GM21723 (cell line): ENCODE data around the gene NANOS1.

Source experiments
- ATAC-seq: cut with Tn5 transposase; IDR thresholded peaks from one replicate; pipeline ENCODE4 v1.9.1; 2021; ENCODE audit warnings: mild to moderate bottlenecking, moderate library complexity; ENCODE audit not compliant: unreplicated experiment

Gene NANOS1

GRCh38 chr10:119029613-119030420, at the start of gene NANOS1:
TSS of gene NANOS1 (plus strand) at chr10:119029714. CDS start at chr10:119029802, 88 bp downstream.
- peak; percentile 23 for ATAC-seq

GRCh38 chr10:118980135-118980865, 49.2 kb upstream of the NANOS1 start:
- no peak for ATAC-seq

GRCh38 chr10:118980870-118981269, 48.6 kb upstream of the NANOS1 start:
- no peak for ATAC-seq

- no peak for ATAC-seq
These were observed 47.6 kb upstream of the NANOS1 start for GRCh38 chr10:118981946-118982345.

GRCh38 chr10:118982366-118982765, 47.1 kb upstream of the NANOS1 start:
- ATAC-seq = no peak

- no peak for ATAC-seq
These were observed 46.3 kb upstream of the NANOS1 start for GRCh38 chr10:118983263-118983662.

- ATAC-seq = no peak
These were observed 43.9 kb upstream of the NANOS1 start for GRCh38 chr10:118985576-118985975.

GRCh38 chr10:118986815-118987790, 42.4 kb upstream of the NANOS1 start:
- peak; percentile 87 for ATAC-seq

- ATAC-seq = no peak
These were observed 39.2 kb upstream of the NANOS1 start for GRCh38 chr10:118990326-118990725.

GRCh38 chr10:118992496-118992895, 37.0 kb upstream of the NANOS1 start:
- no peak for ATAC-seq

- ATAC-seq = no peak
These were observed 36.3 kb upstream of the NANOS1 start for GRCh38 chr10:118993214-118993613.

- no peak for ATAC-seq
These were observed 35.2 kb upstream of the NANOS1 start for GRCh38 chr10:118994321-118994720.

- no peak for ATAC-seq
These were observed 33.8 kb upstream of the NANOS1 start for GRCh38 chr10:118995739-118996138.

GRCh38 chr10:118997379-118997778, 32.1 kb upstream of the NANOS1 start:
- ATAC-seq = no peak

GRCh38 chr10:118998183-118998582, 31.3 kb upstream of the NANOS1 start:
- no peak for ATAC-seq

- no peak for ATAC-seq
These were observed 27.6 kb upstream of the NANOS1 start for GRCh38 chr10:119001717-119002500.

- ATAC-seq = no peak
These were observed 25.8 kb upstream of the NANOS1 start for GRCh38 chr10:119003572-119004289.

GRCh38 chr10:119005362-119006043, 24.0 kb upstream of the NANOS1 start:
- no peak for ATAC-seq
